Measurements from ENCODE around the gene TRAF4.

Gene TRAF4

DNA sequence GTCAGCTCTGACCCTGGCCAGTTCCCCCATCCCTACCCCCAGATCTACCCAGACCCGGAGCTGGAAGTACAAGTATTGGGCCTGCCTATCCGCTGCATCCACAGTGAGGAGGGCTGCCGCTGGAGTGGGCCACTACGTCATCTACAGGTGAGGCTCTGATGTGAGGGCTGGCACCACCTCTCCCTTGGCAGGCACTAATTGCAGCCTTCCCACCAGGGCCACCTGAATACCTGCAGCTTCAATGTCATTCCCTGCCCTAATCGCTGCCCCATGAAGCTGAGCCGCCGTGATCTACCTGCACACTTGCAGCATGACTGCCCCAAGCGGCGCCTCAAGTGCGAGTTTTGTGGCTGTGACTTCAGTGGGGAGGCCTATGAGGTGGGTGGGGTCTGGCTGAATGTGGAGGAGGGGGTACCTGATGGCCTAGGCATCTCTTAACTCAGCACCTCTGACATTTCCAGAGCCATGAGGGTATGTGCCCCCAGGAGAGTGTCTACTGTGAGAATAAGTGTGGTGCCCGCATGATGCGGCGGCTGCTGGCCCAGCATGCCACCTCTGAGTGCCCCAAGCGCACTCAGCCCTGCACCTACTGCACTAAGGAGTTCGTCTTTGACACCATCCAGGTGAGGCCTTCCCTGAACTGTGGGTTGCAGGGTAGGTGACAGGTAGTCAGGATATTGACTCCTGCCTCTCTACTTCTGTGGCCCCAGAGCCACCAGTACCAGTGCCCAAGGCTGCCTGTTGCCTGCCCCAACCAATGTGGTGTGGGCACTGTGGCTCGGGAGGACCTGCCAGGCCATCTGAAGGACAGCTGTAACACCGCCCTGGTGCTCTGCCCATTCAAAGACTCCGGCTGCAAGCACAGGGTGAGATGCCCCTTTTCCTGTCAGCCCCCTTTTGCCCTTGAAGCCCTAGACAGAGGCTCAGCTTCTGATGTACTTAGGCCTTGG, 4.3 kb downstream of the TRAF4 start:
- Mint-ChIP-seq H3K4me1 (peaks cover 45% of the 10 kb centered on the region), H3K9me3 (no peaks in the 10 kb centered on the region), H3K27me3 (no peaks in the 10 kb centered on the region), H3K27ac (peak overlapping the region in 1 of 2 donors; percentile 90), H3K4me3 (peak overlapping the region; percentile 42 to 62)
- DNase-seq (no peak), ATAC-seq (no peak)

GRCh38 chr17:28748852-28749515, 5.2 kb downstream of the TRAF4 start:
- Mint-ChIP-seq H3K27ac (no peak overlapping the region), H3K4me3 (peak overlapping the region; percentile 35 to 62), H3K4me1 (peaks cover 43% of the 10 kb centered on the region), H3K9me3 (no peaks in the 10 kb centered on the region), H3K27me3 (no peaks in the 10 kb centered on the region)
- ATAC-seq (no peak), DNase-seq (no peak)

- H3K4me3 Mint-ChIP-seq, result peak overlapping the region; percentile 54 to 62
- no peak for DNase-seq
These were observed 5.8 kb downstream of the TRAF4 start for GRCh38 chr17:28749516-28750177.

GRCh38 chr17:28750178-28751047, 6.6 kb downstream of the TRAF4 start:
- H3K27me3 Mint-ChIP-seq, result no peaks in the 10 kb centered on the region
- H3K27ac Mint-ChIP-seq, result peak overlapping the region in 1 of 2 donors; percentile 55
- no peaks in the 10 kb centered on the region for H3K9me3 Mint-ChIP-seq
- H3K4me3 Mint-ChIP-seq, result peak overlapping the region; percentile 33 to 54
- peak; percentile 85 for ATAC-seq
- peak; percentile 88 for DNase-seq
- H3K4me1 Mint-ChIP-seq, result peaks cover 43% of the 10 kb centered on the region

More at GRCh38 chr17:28749516-28750177, 5.8 kb downstream of the TRAF4 start:
- Mint-ChIP-seq H3K27ac (peak overlapping the region in 1 of 2 donors; percentile 55), H3K27me3 (no peaks in the 10 kb centered on the region), H3K4me1 (peaks cover 43% of the 10 kb centered on the region), H3K9me3 (no peaks in the 10 kb centered on the region)
- peak; percentile 4 for ATAC-seq

DNA sequence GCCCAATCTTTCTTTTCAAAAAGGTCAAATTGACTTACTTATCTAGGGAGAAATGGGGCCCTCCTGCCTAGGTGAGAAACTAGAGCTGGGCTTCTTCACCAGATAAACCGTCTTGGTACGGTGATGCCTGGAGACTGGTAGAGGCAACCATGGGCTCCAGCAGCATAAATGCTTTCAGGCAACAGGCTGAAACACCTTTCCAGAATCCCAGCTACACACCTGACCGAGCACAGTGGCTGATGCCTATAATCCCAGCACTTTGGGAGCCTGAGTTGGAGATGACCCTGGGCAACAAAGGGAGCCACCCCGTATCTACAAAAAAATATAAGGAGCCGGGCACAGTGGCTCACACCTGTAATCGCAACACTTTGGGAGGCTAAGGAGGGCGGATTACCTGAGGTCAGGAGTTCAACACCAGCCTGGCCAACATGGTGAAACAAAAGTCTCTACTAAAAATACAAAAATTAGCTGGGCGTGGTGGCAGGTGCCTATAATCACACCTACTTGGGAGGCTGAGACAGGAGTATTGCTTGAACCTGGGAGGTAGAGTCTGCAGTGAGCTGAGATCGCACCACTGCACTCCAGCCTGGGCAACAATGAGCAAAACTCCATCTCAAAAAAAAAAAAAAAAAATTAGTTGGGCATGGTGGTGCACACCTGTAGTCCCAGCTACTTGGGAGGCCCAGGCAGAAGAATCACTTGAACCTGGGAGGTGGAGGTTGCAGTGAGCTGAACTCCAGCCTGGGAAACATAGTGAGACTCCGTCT, 8.0 kb downstream of the TRAF4 start:
- Mint-ChIP-seq H3K4me1 (peaks cover 32% of the 10 kb centered on the region), H3K27ac (peak overlapping the region in 1 of 2 donors; percentile 12), H3K4me3 (no peak overlapping the region), H3K9me3 (no peaks in the 10 kb centered on the region), H3K27me3 (no peaks in the 10 kb centered on the region)
- DNase-seq (no peak), ATAC-seq (no peak)

DNA sequence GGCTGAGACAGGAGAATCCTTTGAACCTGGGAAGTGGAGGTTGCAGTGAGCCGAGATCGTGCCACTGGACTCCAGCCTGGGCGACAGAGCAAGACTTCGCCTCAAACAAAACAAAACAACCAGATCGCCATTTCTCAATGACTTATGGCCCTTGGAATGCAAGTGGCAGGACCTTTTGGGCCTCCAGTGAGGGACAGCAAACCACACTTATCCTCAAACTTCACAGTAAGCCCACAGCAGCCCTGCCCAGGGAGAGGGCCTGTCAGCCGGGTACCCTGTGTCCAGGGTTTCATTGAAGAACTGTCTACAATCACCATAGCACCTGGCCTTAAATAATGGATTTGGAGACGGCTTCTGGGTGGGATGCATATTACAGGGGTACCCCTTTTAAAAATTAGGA, 11.7 kb downstream of the TRAF4 start:
- Mint-ChIP-seq H3K9me3 (no peaks in the 10 kb centered on the region), H3K27me3 (no peaks in the 10 kb centered on the region), H3K27ac (no peak overlapping the region), H3K4me3 (no peak overlapping the region), H3K4me1 (peaks cover 5% of the 10 kb centered on the region)
- no peak for DNase-seq
- ATAC-seq, result no peak

- Mint-ChIP-seq H3K9me3 (no peaks in the 10 kb centered on the region), H3K27me3 (no peaks in the 10 kb centered on the region), H3K4me3 (no peak overlapping the region), H3K4me1 (peaks cover 5% of the 10 kb centered on the region), H3K27ac (peak overlapping the region in 1 of 2 donors; percentile 69)
- DNase-seq (no peak), ATAC-seq (no peak)
These were observed 12.4 kb downstream of the TRAF4 start for GRCh38 chr17:28756049-28756804.

DNA sequence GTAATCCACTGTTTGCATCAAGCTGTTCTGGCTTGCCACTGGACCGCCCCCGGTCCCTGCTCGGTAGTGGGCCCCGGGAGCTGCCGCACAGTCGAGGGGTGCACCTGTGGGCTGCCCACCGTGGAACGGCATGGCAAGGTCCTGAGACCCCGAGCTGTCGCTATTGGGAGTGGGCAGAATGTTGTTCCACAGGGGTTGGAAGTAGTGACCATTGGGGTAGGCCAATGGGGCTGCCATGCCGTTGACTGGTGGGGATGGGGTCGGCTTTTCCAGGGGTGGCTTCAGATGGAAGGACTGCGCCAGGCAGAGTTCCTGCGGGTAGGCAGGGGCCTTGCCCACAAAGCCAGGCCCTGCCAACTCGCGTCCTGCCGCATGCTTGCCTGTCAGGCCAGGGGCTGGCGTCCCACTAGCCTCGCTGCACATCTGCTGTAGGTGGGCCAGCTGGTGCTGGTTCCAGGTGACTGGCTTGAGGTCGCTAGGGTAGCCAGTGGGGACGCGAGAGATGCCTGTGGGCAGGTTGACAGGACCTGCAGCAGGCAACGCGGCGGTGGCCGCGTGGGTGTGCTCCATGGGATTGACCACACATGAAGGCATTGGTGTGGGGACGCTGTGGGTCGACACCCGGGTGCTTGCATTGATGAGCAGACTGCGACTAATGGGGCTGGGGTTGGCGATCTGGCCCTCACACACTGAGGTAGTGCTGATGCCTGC, 14.8 kb downstream of the TRAF4 start:
- DNase-seq (no peak), ATAC-seq (no peak)
- Mint-ChIP-seq H3K27me3 (no peaks in the 10 kb centered on the region), H3K4me3 (peak overlapping the region in 1 of 2 donors; percentile 16), H3K27ac (peak overlapping the region in 1 of 2 donors; percentile 71), H3K9me3 (no peaks in the 10 kb centered on the region), H3K4me1 (peaks cover 13% of the 10 kb centered on the region)

- Mint-ChIP-seq H3K27me3 (no peaks in the 10 kb centered on the region), H3K27ac (peak overlapping the region in 1 of 2 donors; percentile 71), H3K4me1 (peaks cover 18% of the 10 kb centered on the region), H3K4me3 (no peak overlapping the region), H3K9me3 (no peaks in the 10 kb centered on the region)
- ATAC-seq, result no peak
- DNase-seq, result no peak
These were observed 15.6 kb downstream of the TRAF4 start for GRCh38 chr17:28759256-28759865.

DNA sequence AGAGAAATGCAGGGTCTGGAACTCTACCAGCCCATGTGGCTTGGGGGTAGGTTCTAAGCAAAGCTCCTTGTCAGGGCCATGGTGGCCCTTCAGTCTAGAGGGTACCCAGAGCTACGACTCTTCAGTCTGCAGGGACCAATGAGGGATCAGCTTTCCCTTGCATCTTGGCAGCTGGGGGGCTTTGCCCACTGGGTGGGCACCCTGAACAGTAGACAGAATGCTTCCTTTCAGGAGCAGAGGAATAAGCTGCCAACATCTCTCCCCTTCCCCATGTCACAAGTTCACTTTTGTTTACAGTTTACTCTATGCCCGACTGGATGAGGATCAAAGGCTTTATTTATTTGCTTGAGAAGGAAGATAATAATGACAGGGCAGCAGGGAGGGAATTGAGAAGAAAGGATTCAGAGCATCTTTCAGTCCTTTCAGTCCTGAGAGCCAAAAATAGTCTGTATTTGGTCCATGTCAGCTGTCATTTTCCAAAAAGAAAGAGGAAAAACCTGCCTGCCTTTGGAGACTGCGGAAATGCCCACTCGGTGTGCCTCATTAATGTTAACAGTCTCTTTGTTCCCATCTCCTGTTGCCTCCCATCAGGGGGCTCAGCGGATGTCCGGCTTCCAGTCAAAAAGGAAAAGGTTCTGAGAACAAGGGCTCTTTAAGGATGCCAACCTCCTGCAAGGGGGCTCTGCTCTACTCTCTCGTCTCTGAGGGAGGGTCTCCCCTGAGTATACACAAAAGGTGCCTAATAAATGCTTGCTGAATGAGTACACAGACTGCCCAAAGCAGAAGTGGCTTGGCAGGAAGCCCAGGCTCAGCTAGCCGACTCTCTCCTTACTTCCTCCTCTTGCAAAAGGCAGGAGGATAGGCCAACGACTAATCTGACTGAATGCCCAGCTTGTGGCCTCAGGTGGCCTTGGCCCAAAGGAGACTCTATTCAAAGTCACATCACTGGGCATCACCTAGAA, 17.1 kb downstream of the TRAF4 start:
- no peak for ATAC-seq
- H3K9me3 Mint-ChIP-seq, result no peaks in the 10 kb centered on the region
- peak overlapping the region; percentile 7 to 63 for H3K27ac Mint-ChIP-seq
- no peaks in the 10 kb centered on the region for H3K27me3 Mint-ChIP-seq
- no peak overlapping the region for H3K4me3 Mint-ChIP-seq
- peaks cover 24% of the 10 kb centered on the region for H3K4me1 Mint-ChIP-seq
- DNase-seq, result no peak

DNA sequence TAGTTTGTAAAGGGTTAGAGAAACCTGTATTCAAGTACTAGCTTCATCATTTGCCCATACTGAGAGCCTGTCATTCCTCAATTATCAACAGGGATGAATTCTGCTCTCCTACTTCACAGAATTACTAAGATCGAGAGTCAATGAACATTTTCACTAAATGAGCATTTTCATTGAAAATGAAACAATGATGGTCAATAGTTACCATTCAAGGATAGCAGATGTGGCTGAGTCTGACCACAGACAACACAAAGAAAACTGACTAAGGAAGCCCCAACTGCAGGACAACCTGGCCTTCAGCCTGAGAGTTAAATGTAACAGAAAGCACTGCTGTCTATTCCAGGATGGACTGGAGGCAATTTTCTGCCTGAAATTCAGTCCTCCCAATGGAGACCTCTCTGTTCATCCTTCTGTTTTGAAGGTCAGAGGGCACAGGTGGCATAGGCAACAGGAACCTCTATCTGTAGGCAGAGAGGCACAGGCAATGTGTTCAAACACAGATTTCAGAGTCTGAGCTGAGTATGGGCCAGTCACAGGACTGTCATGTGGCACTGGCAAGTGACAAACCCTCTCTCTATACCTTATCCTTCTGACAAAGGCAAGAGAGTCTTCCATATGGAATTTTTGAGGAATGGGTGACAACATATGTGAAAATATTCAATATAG, 19.5 kb downstream of the TRAF4 start:
- Mint-ChIP-seq H3K27me3 (no peaks in the 10 kb centered on the region), H3K27ac (peak overlapping the region in 1 of 2 donors; percentile 25), H3K9me3 (no peaks in the 10 kb centered on the region), H3K4me3 (peak overlapping the region in 1 of 2 donors; percentile 44), H3K4me1 (peaks cover 22% of the 10 kb centered on the region)
- ATAC-seq (peak; percentile 86), DNase-seq (no peak)

Measured in stimulated activated naive CD8-positive, alpha-beta T cell treated with anti-CD3 and anti-CD28 coated beads, Interleukin-15, amount 100 ng/mL, for 72 hours (primary cell).